H1 (cell line): ENCODE data around the gene CAMTA1. TPM values are rescaled to one million over a fixed set of nuclear protein-coding genes. Genes with fewer than 3 reads are reported as not detected.

Experiments used
- CTCF ChIA-PET: fragments of 300-600 bp; sonication (Branson Sonifier 250); formaldehyde crosslinking; loops from one replicate; lab custom pipeline; 2021; ENCODE audit not compliant: partially characterized antibody; lab: Charles Lee
- POLR2A ChIA-PET: fragments of 300-600 bp; sonication (Branson Sonifier 250); formaldehyde crosslinking; loops from one replicate; lab custom pipeline; 2021; ENCODE audit warnings: inconsistent platforms; ENCODE audit not compliant: partially characterized antibody; lab: Charles Lee
- DNase-seq, 2 experiments: peaks; one replicate each; pipeline versions ENCODE4 v3.0.0 to v3.0.0-alpha.2; 2010 to 2022; ENCODE audit warnings: low spot score in 2 of 2, low read depth in 1 of 2, mixed read lengths in 1 of 2
- FAIRE-seq: peaks from 2 replicates; lab custom pipeline; 2011; peaks lifted over from hg19 to GRCh38; lab: Jason Lieb, UNC
- H2AFZ ChIP-seq: 2 replicates; pipeline ENCODE4 v1.8.1; 2012; ENCODE audit warnings: low read length, inconsistent platforms
- H2AK5ac ChIP-seq: 2 replicates; pipeline ENCODE4 v1.6.1; 2013; ENCODE audit warnings: low read depth, low read length
- H2BK120ac ChIP-seq: replicated peaks from 2 replicates; pipeline ENCODE3; 2013; ENCODE audit warnings: low read depth, low read length, inconsistent platforms
- H2BK12ac ChIP-seq: 2 replicates; pipeline ENCODE4 v1.6.1; 2013; ENCODE audit warnings: low read depth, low read length
- H2BK15ac ChIP-seq: 2 replicates; pipeline ENCODE4 v1.6.1; 2013; ENCODE audit warnings: low read length
- H2BK20ac ChIP-seq: 2 replicates; pipeline ENCODE4 v1.6.1; 2013; ENCODE audit warnings: low read length
- H2BK5ac ChIP-seq: 2 replicates; pipeline ENCODE4 v1.6.1; 2013; ENCODE audit warnings: low read depth, low read length
- H3K14ac ChIP-seq: 2 replicates; pipeline ENCODE4 v1.6.1; 2013; ENCODE audit warnings: inconsistent platforms; ENCODE audit not compliant: insufficient read length
- H3K18ac ChIP-seq: 2 replicates; pipeline ENCODE4 v1.6.1; 2013; ENCODE audit warnings: low read length; ENCODE audit errors: extremely low read depth
- H3K23ac ChIP-seq: 2 replicates; pipeline ENCODE4 v1.6.1; 2013; ENCODE audit warnings: inconsistent platforms; ENCODE audit not compliant: insufficient read length
- H3K23me2 ChIP-seq: 2 replicates; pipeline ENCODE4 v1.6.1; 2013; ENCODE audit warnings: low read depth, low read length
- H3K27ac ChIP-seq: 2 replicates; pipeline ENCODE4 v1.6.1; 2011; ENCODE audit warnings: low read depth, low read length, inconsistent platforms
- H3K27me3 ChIP-seq, 4 experiments: replicated peaks in 1 of 4; 1 replicate in 1 of 4; 2 replicates in 3 of 4; pipeline versions ENCODE4 v1.6.1 to v1.8.1; 2011 to 2013; ENCODE audit warnings: low read length in 3 of 4, mild to moderate bottlenecking in 3 of 4, inconsistent platforms in 2 of 4, mixed read lengths in 2 of 4, moderate library complexity in 1 of 4; ENCODE audit not compliant: control insufficient read depth in 3 of 4, insufficient read depth in 3 of 4; ENCODE audit errors: extremely low read depth in 1 of 4
- H3K36me3 ChIP-seq, 4 experiments: 2 replicates each; pipeline versions ENCODE4 v1.6.1 to v1.8.1; 2011 to 2013; ENCODE audit warnings: mild to moderate bottlenecking in 4 of 4, low read length in 3 of 4, moderate library complexity in 2 of 4, control low read depth in 1 of 4, inconsistent platforms in 1 of 4; ENCODE audit not compliant: insufficient read depth in 4 of 4, control insufficient read depth in 2 of 4
- H3K4ac ChIP-seq: replicated peaks from 2 replicates; pipeline ENCODE3; 2013; ENCODE audit warnings: low read length, low read depth, mixed read lengths, inconsistent platforms; ENCODE audit not compliant: insufficient read length
- H3K4me1 ChIP-seq, 4 experiments: replicated peaks in 1 of 4; 1 replicate in 1 of 4; 2 replicates in 3 of 4; pipeline versions ENCODE4 v1.6.1 to v1.8.1; 2011 to 2013; ENCODE audit warnings: low read length in 3 of 4, inconsistent platforms in 2 of 4, mixed read lengths in 1 of 4; ENCODE audit not compliant: insufficient read depth in 4 of 4, control insufficient read depth in 3 of 4
- H3K4me2 ChIP-seq, 2 experiments: 2 replicates each; pipeline versions ENCODE4 v1.6.1 to v1.8.1; 2011 to 2013; ENCODE audit warnings: low read depth in 2 of 2, low read length in 2 of 2, control low read depth in 1 of 2, inconsistent platforms in 1 of 2, mild to moderate bottlenecking in 1 of 2; ENCODE audit not compliant: insufficient read depth in 1 of 2
- H3K4me3 ChIP-seq, 4 experiments: fragments of 200-600, 300-600 bp in 1 of 4; sonication (generic), shearing (Covaris generic), sonication (Bioruptor Twin) in 1 of 4; 2 replicates each; pipeline versions ENCODE4 v1.5.1 to v1.8.1; 2011 to 2016; ENCODE audit warnings: low read length in 4 of 4, low read depth in 3 of 4, control low read depth in 2 of 4, inconsistent platforms in 2 of 4, mild to moderate bottlenecking in 2 of 4, mixed read lengths in 1 of 4, moderate library complexity in 1 of 4; ENCODE audit not compliant: insufficient read depth in 2 of 4; ENCODE audit errors: extremely low read depth in 1 of 4
- H3K56ac ChIP-seq: replicated peaks from 2 replicates; pipeline ENCODE3; 2013; ENCODE audit warnings: low read depth, mild to moderate bottlenecking, mixed read lengths, low read length, inconsistent platforms; ENCODE audit not compliant: insufficient read length
- H3K79me1 ChIP-seq: 2 replicates; pipeline ENCODE4 v1.6.1; 2013; ENCODE audit warnings: low read depth, low read length, control low read depth
- H3K79me2 ChIP-seq, 2 experiments: 2 replicates each; pipeline versions ENCODE4 v1.6.1 to v1.8.1; 2012 to 2013; ENCODE audit warnings: low read length in 2 of 2, mild to moderate bottlenecking in 2 of 2, inconsistent platforms in 1 of 2; ENCODE audit not compliant: insufficient read depth in 2 of 2, control insufficient read depth in 1 of 2
- H3K9ac ChIP-seq, 4 experiments: replicated peaks in 1 of 4; 1 replicate in 1 of 4; 2 replicates in 3 of 4; pipeline versions ENCODE4 v1.6.1 to v1.8.1; 2011 to 2013; ENCODE audit warnings: low read depth in 3 of 4, low read length in 3 of 4, control low read depth in 2 of 4, mild to moderate bottlenecking in 2 of 4, moderate library complexity in 2 of 4, inconsistent platforms in 1 of 4; ENCODE audit errors: extremely low read depth in 1 of 4
- H3K9me3 ChIP-seq, 2 experiments: 2 replicates each; pipeline versions ENCODE4 v1.6.1 to v1.8.1; 2012 to 2013; ENCODE audit warnings: mild to moderate bottlenecking in 2 of 2, moderate library complexity in 2 of 2, control low read depth in 1 of 2, inconsistent platforms in 1 of 2, low read depth in 1 of 2, low read length in 1 of 2, mixed read lengths in 1 of 2; ENCODE audit not compliant: insufficient read depth in 2 of 2
- H4K20me1 ChIP-seq, 2 experiments: replicated peaks in 1 of 2; 2 replicates each; pipeline versions ENCODE3 to v1.8.1; 2011 to 2013; ENCODE audit warnings: inconsistent platforms in 2 of 2, low read length in 2 of 2, mild to moderate bottlenecking in 1 of 2; ENCODE audit not compliant: insufficient read depth in 2 of 2, control insufficient read depth in 1 of 2
- H4K5ac ChIP-seq: 2 replicates; pipeline ENCODE4 v1.6.1; 2013; ENCODE audit warnings: low read length, low read depth, mixed read lengths, inconsistent platforms; ENCODE audit not compliant: insufficient read length
- H4K8ac ChIP-seq: 2 replicates; pipeline ENCODE4 v1.8.0; 2013; ENCODE audit warnings: mild to moderate bottlenecking, moderate library complexity, low read length, inconsistent platforms; ENCODE audit not compliant: insufficient read depth; ENCODE audit errors: extremely low read depth
- H4K91ac ChIP-seq: replicated peaks from 2 replicates; pipeline ENCODE3; 2013; ENCODE audit warnings: low read length, mixed read lengths, inconsistent platforms; ENCODE audit not compliant: insufficient read length
- BRCA1 ChIP-seq: IDR thresholded peaks from 2 replicates; pipeline ENCODE4 v1.6.1; 2012; ENCODE audit warnings: low read depth, low read length, improper control_type of control experiment
- CREB1 ChIP-seq: IDR thresholded peaks from 2 replicates; pipeline ENCODE4 v1.6.1; 2012; ENCODE audit warnings: inconsistent platforms
- EGR1 ChIP-seq: IDR thresholded peaks from 2 replicates; pipeline ENCODE4 v1.6.1; 2011; ENCODE audit warnings: low read depth, low read length, borderline replicate concordance
- EP300 ChIP-seq, 2 experiments: IDR thresholded peaks; 1 replicate in 1 of 2; 2 replicates in 1 of 2; pipeline ENCODE4 v1.6.1; 2011 to 2012; ENCODE audit warnings: low read depth in 2 of 2, low read length in 2 of 2, mild to moderate bottlenecking in 2 of 2, borderline replicate concordance in 1 of 2, inconsistent platforms in 1 of 2, moderate library complexity in 1 of 2
- GABPA ChIP-seq: IDR thresholded peaks from 2 replicates; pipeline ENCODE4 v1.6.1; 2011; ENCODE audit warnings: mild to moderate bottlenecking, low read length, moderate library complexity, borderline replicate concordance; ENCODE audit not compliant: insufficient read depth
- RBBP5 ChIP-seq: IDR thresholded peaks from 2 replicates; pipeline ENCODE4 v1.7.1; 2012; ENCODE audit warnings: low read depth, mild to moderate bottlenecking, inconsistent platforms, low read length, moderate library complexity, borderline replicate concordance
- SAP30 ChIP-seq: fragments of 300-600 bp; sonication (generic); IDR thresholded peaks from 2 replicates; pipeline ENCODE4 v1.7.1; 2012; ENCODE audit warnings: low read length, moderate library complexity, mild to moderate bottlenecking, inconsistent platforms; ENCODE audit not compliant: insufficient read depth, insufficient replicate concordance
- SUZ12 ChIP-seq: fragments of 200-600 bp; sonication (generic); IDR thresholded peaks from 2 replicates; pipeline ENCODE4 v1.6.1; 2012; ENCODE audit warnings: mild to moderate bottlenecking, inconsistent platforms, low read length, moderate library complexity, mixed read lengths
- TBP ChIP-seq: IDR thresholded peaks from 2 replicates; pipeline ENCODE4 v1.6.1; 2011; ENCODE audit warnings: low read depth, low read length, improper control_type of control experiment
- WGBS, 2 experiments: shearing (Covaris generic) in 1 of 2; methylation state at CpG; one replicate each; pipeline versions ENCODE4 v1.1.6 to v1.1.7; 2013 to 2015; ENCODE audit warnings: low lambda C conversion rate in 2 of 2, mixed read lengths in 2 of 2, inconsistent platforms in 1 of 2, low coverage in 1 of 2, missing lambda C conversion rate in 1 of 2; ENCODE audit not compliant: insufficient replicate concordance in 2 of 2, insufficient coverage in 1 of 2, insufficient read length in 1 of 2; ENCODE audit errors: extremely low coverage in 1 of 2, missing lambda C conversion rate in 1 of 2; 5-methylcytosine and 5-hydroxymethylcytosine counted together
- polyA plus RNA-seq, 7 experiments: library from polyadenylated mRNA; depleted of rRNA in 3 of 7; stranded (reverse) in 5 of 7; unstranded in 2 of 7; fragments of >200 nt in 5 of 7; fragments of 200-250 nt in 2 of 7; gene quantifications; 1 replicate in 5 of 7; 2 replicates in 1 of 7; 4 replicates in 1 of 7; pipeline versions ENCODE4 v1.2.1 to v1.2.3, GENCODE V29; 2011 to 2013; ENCODE audit warnings: missing spikeins in 2 of 7, mixed read lengths in 2 of 7
- total RNA-seq: library from RNA; stranded (reverse); fragmentation: NEBNext Ultra II Directional; extraction: Animal tissue kit (Norgen Biotek cat#: 25700); gene quantifications from 2 replicates; pipeline ENCODE4 v1.2.1, GENCODE V29; 2021
- TF ChIP-seq, protein P1 (sequence below): IDR thresholded peaks from 2 replicates; pipeline ENCODE4 v1.6.1; 2012; ENCODE audit warnings: inconsistent platforms

CAMTA1 gene
- total and polyA plus RNA-seq, 2 of the 8 experiments (the other 6 are each of a cell fraction or from before 2014, with no cell fraction given) = 65.0 to 119 TPM

DNA sequence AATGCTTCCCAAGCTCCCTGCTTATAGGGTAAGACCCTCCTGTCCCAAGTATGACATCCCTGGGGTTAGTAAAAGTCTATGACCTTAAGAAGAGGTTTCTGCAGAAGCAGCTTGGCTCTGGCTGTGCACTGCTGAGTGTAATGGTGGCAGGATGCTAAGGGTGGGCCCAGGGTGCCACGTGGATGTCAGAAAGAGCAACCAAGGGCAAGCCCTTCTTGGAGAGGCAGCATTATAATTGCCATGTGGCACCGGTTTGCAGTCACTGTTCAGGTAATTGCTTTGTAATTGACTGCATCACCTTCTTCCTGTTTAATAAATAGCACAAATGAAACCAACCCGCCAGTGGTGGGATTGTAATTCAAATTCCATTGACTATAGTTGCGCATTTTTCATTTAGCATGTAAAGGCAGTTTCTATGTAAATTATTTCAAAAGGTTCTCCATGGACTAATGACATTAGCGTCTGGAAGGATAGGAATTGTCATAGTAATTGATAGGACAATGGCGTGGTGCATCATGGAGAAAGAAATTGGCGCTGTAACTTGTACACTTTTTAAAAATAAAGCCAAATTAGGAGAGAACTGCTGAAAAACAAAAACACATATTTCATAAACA, 495.2 kb downstream of the CAMTA1 start:
- no peaks in the 10 kb centered on the region for H3K79me1 ChIP-seq
- no peak overlapping the region for H3K14ac ChIP-seq
- FAIRE-seq (no peak), DNase-seq (no peak)
- no peaks in the 10 kb centered on the region for H4K20me1 ChIP-seq
- no peaks in the 10 kb centered on the region for H3K79me2 ChIP-seq
- H3K4me3 ChIP-seq = no peak overlapping the region
- H3K27me3 ChIP-seq = no peaks in the 10 kb centered on the region; a peak in 2 of 7 replicates
- WGBS, 2 experiments = 71% methylated on average over 7 of the region's 7 CpGs; no CpG with 5 or more reads in 1 of the 2 experiments
- H3K36me3 ChIP-seq = no peaks in the 10 kb centered on the region
- H3K56ac ChIP-seq = no peak overlapping the region
- H3K23ac ChIP-seq = no peak overlapping the region
- H4K8ac ChIP-seq = no peak overlapping the region
- POLR2A ChIA-PET = no interaction called here
- H2BK20ac ChIP-seq = 0 out of 2 replicates have a peak overlapping the region, but pooled peaks have one; percentile 86
- CTCF ChIA-PET = interaction anchor here (1.5 to 2.8 kb wide), 2 partner anchors 13 to 19 kb away, joined by 3 to 14 read pairs; no protein-coding TSS in a partner anchor
- H2BK120ac ChIP-seq = no peak overlapping the region
- no peak overlapping the region; the same call in 1 of the 2 replicates for H2AK5ac ChIP-seq
- no peaks in the 10 kb centered on the region for H3K9me3 ChIP-seq
- no peak overlapping the region for H4K91ac ChIP-seq
- H3K18ac ChIP-seq = 0 out of 2 replicates have a peak overlapping the region, but pooled peaks have one; percentile 2
- H2BK5ac ChIP-seq = 0 out of 2 replicates have a peak overlapping the region, but pooled peaks have one; percentile 60
- no peak overlapping the region for H3K27ac ChIP-seq
- H2BK12ac ChIP-seq = peak overlapping the region; percentile 75; the same call in 1 of the 2 replicates
- H2BK15ac ChIP-seq = no peak overlapping the region
- TF ChIP-seq CREB1 (no peak), SUZ12 (no peak), EGR1 (no peak), SAP30 (no peak), EP300 (IDR thresholded peaks at IDR 0.05; ENCODE audit: borderline replicate concordance in 1 of 2, low read depth in 2 of 2, low read length in 2 of 2) (no peak), BRCA1 (no peak), GABPA (no peak), RBBP5 (no peak), TBP (no peak)
- TF ChIP-seq, protein P1, sequence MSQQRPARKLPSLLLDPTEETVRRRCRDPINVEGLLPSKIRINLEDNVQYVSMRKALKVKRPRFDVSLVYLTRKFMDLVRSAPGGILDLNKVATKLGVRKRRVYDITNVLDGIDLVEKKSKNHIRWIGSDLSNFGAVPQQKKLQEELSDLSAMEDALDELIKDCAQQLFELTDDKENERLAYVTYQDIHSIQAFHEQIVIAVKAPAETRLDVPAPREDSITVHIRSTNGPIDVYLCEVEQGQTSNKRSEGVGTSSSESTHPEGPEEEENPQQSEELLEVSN = no peak
- H3K4me1 ChIP-seq = peaks cover 0 to 11% (median 5%) of the 10 kb centered on the region in 4 experiments; a peak in 4 of 7 replicates
- H4K5ac ChIP-seq = no peak overlapping the region
- H2AFZ ChIP-seq = no peak overlapping the region
- H3K9ac ChIP-seq = no peak overlapping the region
- no peak overlapping the region for H3K4ac ChIP-seq
- H3K4me2 ChIP-seq = no peak overlapping the region
- H3K23me2 ChIP-seq = no peaks in the 10 kb centered on the region; the same call in 1 of the 2 replicates
